Bone marrow (tissue), 2 donors: ENCODE results near the gene PFDN2.

Source experiments
- DNase-seq, 2 donors: peaks; one replicate each; lab custom pipeline; 2025; lab: John Stamatoyannopoulos, UW

The PFDN2 gene

GRCh38 chr1:161051219-161051618, 66.6 kb downstream of the PFDN2 start:
- DNase-seq, result no peak
